Measurements from ENCODE around the gene RHBDL1. TPM values are rescaled to one million over a fixed set of nuclear protein-coding genes. Genes with fewer than 3 reads are reported as not detected.
A peak's percentile ranks its signal among the peaks of the same experiment; 100 is the strongest.

Gene RHBDL1
- polyA plus RNA-seq, 3 donors, result 0.58 to 1.5 (median 1.1) TPM

GRCh38 chr16:636206-637080, 39.0 kb upstream of the RHBDL1 start, which contains the start of gene METTL26:
TSS of gene METTL26 (minus strand) at chr16:636305. CDS start at chr16:636290, 15 bp downstream.
- peak; percentile 77 to 88 (median 85) for DNase-seq (ENCODE audit: low read depth in 3 of 3, low spot score in 2 of 3)

DNA sequence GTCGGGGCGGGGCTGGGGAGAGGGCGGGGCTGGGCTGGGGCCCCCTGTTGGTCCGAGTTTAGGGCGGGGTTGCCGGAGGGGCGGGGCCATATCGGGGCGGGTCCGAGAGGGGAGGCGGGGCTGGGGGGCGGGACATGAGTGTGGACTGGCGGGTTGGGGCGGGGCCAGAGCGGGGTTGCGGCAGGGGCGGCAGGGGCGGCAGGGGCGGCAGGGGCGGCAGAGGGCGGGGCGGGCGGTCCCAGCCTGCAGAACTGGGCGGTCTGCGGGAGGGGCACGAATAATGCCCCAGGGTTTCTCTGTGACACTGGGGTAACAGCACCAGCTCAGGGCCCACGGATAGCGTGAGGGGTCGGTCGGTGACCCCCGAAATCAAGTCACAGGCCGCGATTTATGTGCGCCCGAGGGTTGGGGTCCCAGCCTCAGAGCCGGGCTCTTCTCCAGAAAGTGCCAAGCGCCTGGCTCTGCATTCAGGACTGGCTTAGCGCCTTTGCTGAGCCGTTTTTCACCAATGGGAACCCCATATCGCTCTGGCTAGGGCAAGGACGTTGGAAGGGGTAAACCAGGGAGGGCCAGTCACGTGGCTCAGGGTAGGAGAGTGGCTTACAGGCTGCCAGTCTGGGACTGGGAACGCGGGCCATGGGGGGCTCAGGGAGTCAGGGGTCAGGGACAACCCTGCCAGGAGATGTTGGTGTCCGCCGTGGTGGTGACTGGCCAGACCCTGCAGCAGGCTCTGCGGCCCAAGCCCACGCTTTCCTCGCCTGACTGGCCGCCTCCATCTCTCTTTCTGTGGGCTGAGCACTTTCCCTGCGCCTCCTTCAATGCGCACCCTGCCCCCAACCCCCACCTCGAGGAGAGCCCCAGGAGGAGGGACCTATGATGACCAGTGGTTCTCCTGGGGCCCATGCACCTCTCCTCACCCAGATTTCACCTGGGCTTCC, 38.1 kb upstream of the RHBDL1 start:
- DNase-seq (ENCODE audit: low read depth in 3 of 3, low spot score in 2 of 3), result peak in 1 of 3 donors; percentile 74

GRCh38 chr16:638034-638543, 37.4 kb upstream of the RHBDL1 start:
- DNase-seq (ENCODE audit: low read depth in 3 of 3, low spot score in 2 of 3), result no peak

GRCh38 chr16:638836-639235, 36.6 kb upstream of the RHBDL1 start:
- no peak for DNase-seq (ENCODE audit: low read depth in 3 of 3, low spot score in 2 of 3)

DNA sequence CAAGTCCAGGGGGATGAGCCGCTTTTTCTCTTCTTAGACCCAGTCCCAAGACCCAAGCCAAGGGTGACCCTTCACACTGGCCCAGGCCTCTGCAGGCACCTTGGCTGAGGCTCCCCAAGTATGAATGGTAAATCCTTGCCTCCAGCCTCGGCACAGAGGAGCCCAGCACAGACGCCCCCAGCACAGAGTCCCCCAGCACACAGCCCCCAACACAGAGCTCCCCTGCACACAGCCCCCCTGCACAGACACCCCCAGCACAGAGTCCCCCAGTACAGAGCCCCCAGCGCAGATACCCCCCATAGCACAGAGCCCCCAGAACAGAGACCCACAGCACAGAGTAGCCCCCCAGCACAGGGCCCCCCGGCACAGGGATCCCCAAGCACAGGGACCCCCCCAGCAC, 34.9 kb upstream of the RHBDL1 start:
- no peak for DNase-seq (ENCODE audit: low read depth in 3 of 3, low spot score in 2 of 3)

- DNase-seq (ENCODE audit: low read depth in 3 of 3, low spot score in 2 of 3), result no peak
These were observed 33.9 kb upstream of the RHBDL1 start, which contains the start of gene MCRIP2 for GRCh38 chr16:641326-642188. TSS of gene MCRIP2 (plus strand) at chr16:641828. CDS start at chr16:641992, 164 bp downstream.

DNA sequence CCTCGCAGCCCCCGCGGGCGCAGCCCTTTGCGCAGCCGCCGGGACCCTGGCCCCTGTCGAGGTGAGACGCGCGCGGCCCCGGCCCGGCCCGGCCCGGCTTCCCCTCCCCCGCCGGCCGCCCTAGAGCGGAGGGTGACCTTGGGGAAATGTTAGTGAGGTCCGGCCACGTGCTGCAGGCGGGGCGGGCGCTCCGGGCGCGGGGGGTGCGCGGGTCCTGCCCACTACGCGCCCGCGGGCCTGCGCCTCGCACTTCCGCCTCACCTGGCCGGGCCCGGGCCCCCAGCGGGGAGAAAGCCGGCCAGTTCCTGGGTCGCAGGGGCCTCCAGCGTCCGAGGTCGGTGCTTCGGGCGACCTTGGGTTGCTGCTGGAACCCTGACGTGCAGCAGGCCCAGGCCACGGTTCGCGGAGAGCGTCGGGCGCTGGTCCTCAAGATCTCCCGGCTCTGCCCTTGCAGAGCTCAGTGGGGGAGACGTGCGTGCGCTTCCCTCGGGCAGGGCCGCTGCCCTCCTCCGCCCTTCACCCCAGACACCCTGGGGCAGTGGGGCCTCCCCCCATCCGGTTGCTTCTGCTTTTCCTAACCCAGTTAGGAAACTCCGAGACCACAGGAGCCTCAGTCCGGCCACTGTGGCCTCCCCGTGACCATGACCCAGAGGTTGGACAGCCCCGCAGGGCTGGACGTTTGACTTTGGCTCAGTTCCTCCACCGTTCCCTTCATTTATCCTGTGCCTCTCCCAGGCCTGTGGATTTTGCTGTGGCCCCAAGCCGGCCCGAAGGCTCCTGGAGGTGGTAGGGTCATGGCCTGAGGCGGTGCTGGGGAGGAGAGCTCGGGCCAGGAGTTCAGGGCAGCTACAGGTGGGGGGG, 33.1 kb upstream of the RHBDL1 start:
- no peak for DNase-seq (ENCODE audit: low read depth in 3 of 3, low spot score in 2 of 3)

GRCh38 chr16:643050-643368, 32.5 kb upstream of the RHBDL1 start:
- DNase-seq (ENCODE audit: low read depth in 3 of 3, low spot score in 2 of 3), result no peak

GRCh38 chr16:644556-644955, 30.9 kb upstream of the RHBDL1 start:
- no peak for DNase-seq (ENCODE audit: low read depth in 3 of 3, low spot score in 2 of 3)

GRCh38 chr16:645852-646678, 29.4 kb upstream of the RHBDL1 start:
- DNase-seq (ENCODE audit: low read depth in 3 of 3, low spot score in 2 of 3), result no peak

- DNase-seq (ENCODE audit: low read depth in 3 of 3, low spot score in 2 of 3), result no peak
These were observed 28.7 kb upstream of the RHBDL1 start for GRCh38 chr16:646679-647172.

DNA sequence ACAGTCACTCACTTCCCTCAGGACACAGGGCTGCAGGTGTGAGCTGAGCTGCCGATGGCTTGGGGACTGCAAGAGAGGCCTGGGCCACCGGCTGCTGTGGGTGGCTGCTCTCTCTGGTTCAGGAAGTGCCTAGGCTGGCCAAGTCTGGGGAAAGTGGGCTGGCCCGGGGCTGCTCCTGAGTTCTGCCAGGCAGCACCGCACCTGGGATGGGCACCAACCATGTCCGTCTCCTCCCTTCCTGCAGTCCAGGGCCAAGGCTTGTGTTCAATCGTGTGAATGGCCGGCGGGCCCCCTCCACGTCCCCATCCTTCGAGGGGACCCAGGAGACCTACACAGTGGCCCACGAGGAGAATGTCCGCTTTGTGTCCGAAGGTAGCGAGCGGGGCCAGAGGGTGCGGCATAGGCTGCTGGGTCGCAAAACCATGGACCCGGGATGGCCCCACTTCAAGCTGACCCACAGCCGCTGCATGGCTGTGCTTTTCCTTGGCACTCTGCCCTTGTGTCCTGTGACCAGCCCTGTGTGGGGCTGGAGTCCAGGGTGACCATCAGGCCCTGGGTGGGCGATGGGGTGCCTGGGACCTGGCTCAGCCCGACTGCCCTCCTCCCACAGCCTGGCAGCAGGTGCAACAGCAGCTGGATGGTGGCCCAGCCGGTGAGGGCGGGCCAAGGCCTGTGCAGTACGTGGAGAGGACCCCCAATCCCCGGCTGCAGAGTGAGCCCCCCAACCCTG, 28.1 kb upstream of the RHBDL1 start:
- DNase-seq (ENCODE audit: low read depth in 3 of 3, low spot score in 2 of 3), result no peak

GRCh38 chr16:648071-648780, 27.2 kb upstream of the RHBDL1 start:
- no peak for DNase-seq (ENCODE audit: low read depth in 3 of 3, low spot score in 2 of 3)

GRCh38 chr16:648781-649589, 26.5 kb upstream of the RHBDL1 start, which contains the start of gene WDR90:
TSS of gene WDR90 (plus strand) at chr16:649365. CDS start at chr16:649417, 52 bp downstream.
- DNase-seq (ENCODE audit: low read depth in 3 of 3, low spot score in 2 of 3), result peak; percentile 68 to 80 (median 74)

DNA sequence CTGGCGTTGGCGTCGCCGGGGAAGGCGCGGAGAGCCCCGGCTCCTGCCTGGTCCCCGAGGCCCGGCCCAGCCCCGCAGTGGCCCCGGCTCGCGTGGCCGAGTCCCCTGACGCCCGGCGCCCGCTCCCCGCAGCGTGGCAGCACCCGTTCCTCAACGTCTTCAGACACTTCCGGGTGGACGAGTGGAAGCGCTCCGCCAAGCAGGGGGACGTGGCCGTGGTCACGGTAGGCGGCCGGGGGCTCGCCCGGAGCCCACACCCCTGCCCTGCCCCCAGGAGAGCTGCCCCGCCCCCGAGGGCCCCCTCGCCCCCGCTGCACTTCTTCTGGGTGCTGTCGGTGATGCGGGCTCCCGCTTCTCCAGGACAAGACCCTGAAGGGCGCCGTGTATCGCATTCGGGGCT, 25.8 kb upstream of the RHBDL1 start:
- DNase-seq (ENCODE audit: low read depth in 3 of 3, low spot score in 2 of 3), result no peak

DNA sequence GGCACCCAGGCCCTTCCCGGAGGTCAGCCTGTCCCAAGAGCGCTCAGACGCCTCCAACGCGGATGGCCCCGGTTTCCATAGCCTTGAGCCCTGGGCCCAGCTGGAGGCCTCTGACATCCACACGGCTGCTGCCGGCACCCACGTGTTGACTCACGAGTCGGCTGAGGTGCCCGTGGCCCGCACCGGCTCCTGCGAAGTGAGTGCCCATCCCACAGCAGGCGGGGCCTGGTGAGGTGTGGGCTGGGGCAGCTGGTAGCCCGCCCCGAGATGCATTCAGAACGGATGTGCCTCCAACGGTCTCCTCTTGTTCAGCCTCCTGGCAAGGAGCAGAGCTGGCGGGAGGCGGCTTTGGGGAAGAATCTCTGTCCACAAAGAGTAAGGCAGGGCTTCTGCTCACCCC, 23.6 kb upstream of the RHBDL1 start:
- no peak for DNase-seq (ENCODE audit: low read depth in 3 of 3, low spot score in 2 of 3)
